Left colon (tissue), 2 donors: ENCODE measurements around the gene FGGY. TPM values are rescaled to one million over a fixed set of nuclear protein-coding genes. Genes with fewer than 3 reads are reported as not detected.
"Not testable (repeated sequence)": the region's sequence is repeated elsewhere in the genome, so short reads cannot be mapped to it uniquely, and the experiment has no call there.

ENCODE experiments used
- ATAC-seq: fragments of 200-7000 bp; cut with Tn5 transposase; one replicate; pipeline ENCODE4 v1.9.1; 2020; ENCODE audit warnings: mild to moderate bottlenecking, moderate library complexity
- DNase-seq, 2 donors: peaks; one replicate each; pipeline ENCODE4 v3.0.0-alpha.2; 2020
- intact Hi-C, 2 donors: fragments of 100-400 bp; cut with DNase I in 1 of 2; cut with micrococcal nuclease in 1 of 2; formaldehyde crosslinking; loops; one replicate each; pipeline versions ENCODE4 v1.11.2 to v1.14.0; 2022; cut with DNase I, micrococcal nuclease
- total RNA-seq, 2 donors: library from RNA; stranded (reverse); fragmentation: NEBNext Ultra II Directional; extraction: Animal tissue kit (Norgen Biotek cat#: 25700); gene quantifications; one replicate each; pipeline ENCODE4 v1.2.1, GENCODE V29; 2021
- donor health status: DM: no; HTN: no; CAD: no.
- donor health status: DM: yes; HTN: yes; CAD: no.

FGGY gene
- total RNA-seq, 2 donors from 2014 or later = 17.3 to 24.1 TPM

GRCh38 chr1:59452026-59452425, 155.1 kb downstream of the FGGY start:
- ATAC-seq (no peak), DNase-seq (no peak)
- intact Hi-C loops = no loop called here

- no peak for DNase-seq
- no peak for ATAC-seq
- intact Hi-C loops = no loop called here
Observed at GRCh38 chr1:59452559-59452958, 155.7 kb downstream of the FGGY start.

DNA sequence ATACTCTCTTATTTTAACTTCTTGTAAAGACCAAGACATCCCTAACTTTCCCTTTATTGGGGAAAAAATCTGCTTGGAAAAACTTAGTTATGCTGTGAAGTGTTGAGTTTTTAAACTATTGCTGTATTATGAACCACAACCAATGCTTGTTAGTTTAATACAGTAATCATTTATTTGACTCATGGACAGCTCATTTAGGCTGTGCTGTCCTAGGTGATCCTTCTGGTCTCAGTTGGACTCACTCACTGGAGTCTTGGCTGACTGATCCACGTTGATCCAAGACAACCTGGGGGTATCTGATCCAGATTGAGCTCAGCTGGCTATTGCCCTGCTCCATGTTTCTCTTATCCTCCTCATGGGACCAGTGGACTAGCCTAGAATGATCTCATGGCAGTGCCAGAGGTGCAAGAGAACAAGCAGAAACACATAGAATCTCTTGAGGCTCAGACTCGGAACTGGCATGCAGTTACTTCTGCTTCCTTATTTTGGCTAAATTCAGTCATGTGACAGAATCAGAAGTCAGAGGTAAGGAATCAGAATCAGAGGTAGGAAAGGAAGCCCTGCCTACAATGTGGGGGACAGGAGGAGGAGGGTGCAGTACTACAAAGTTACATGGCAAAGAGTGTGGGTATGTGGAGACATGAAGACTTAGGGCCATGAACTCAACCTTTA, 156.5 kb downstream of the FGGY start:
- ATAC-seq (no peak), DNase-seq (no peak)
- intact Hi-C loops = no loop called here

GRCh38 chr1:59455206-59455605, 158.3 kb downstream of the FGGY start:
- ATAC-seq (peak; percentile 80), DNase-seq (no peak)
- intact Hi-C loops = no loop called here

GRCh38 chr1:59457786-59458185, 160.9 kb downstream of the FGGY start:
- ATAC-seq (no peak), DNase-seq (no peak)
- intact Hi-C loops = no loop called here

DNA sequence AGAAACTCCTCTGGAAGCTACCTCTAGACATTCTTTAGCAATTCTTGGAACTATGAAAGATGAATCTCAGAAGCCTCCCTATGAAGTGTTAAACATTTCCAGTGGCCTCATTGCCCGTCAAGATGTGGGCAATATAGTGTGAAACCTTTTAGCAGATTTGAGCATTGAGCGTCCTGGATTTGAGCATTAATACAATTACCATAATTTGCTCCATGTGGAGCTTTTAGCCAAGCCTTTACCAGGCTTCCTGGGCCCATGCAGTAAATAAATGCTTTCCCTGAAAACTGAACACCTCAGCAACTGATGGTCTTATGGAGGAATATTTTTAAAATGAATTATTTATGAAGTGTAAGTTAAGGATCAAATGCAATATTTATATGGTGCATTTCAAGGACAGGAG, 162.0 kb downstream of the FGGY start:
- DNase-seq (no peak), ATAC-seq (no peak)
- intact Hi-C loops = no loop called here

GRCh38 chr1:59462942-59463341, 166.0 kb downstream of the FGGY start:
- ATAC-seq, DNase-seq, intact Hi-C loops: not testable (repeated sequence)

GRCh38 chr1:59465478-59465877, 168.6 kb downstream of the FGGY start:
- ATAC-seq, intact Hi-C loops, DNase-seq: not testable (repeated sequence)

DNA sequence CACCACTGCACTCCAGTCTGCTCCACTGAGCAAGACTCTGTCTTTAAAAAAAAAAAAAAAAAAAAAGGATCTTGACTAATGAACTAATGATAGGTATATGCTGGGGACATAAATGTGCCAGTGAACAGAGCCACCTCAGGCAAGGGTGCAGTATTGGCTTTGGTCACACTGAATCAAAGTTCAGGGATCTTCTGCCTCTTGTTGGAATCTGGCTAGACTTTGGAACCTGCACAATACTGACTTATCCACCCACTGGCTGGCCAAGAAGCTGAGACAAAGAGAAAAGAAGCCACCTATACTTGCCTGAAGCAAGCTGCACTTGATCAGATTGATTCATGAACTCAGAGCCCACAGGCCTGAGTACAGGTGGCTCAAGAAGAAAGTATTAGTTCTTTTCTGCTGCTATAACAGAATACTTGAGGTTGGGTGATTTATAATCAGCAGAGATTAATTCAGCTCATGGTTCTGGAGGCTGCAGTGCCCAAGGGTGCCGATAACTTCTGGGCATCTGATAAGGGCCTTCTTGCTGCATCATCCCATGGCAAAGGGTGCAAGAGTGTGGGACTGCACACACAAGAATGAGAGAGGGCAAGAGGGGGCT, 172.0 kb downstream of the FGGY start:
- DNase-seq (no peak), ATAC-seq (peak; percentile 81)
- intact Hi-C loops = no loop called here

DNA sequence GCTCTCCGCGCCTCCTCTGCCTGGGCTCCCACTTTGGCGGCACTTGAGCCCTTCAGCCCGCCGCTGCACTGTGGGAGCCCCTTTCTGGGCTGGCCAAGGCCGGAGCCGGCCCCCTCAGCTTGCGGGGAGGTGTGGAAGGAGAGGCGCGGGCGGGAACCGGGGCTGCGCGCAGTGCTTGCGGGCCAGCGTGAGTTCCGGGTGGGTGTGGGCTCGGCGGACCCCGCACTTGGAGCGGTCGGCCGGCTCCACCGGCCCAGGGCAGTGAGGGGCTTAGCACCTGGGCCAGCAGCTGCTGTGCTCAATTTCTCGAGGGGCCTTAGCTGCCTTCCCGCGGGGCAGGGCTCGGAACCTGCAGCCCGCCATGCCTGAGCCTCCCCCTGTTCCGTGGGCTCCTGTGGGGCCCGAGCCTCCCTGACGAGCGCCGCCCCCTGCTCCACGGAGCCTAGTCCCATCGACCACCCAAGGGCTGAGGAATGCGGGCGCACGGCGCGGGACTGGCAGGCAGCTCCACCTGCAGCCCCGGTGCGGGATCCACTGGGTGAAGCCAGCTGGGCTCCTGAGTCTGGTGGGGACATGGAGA, 175.2 kb downstream of the FGGY start:
- intact Hi-C loops, ATAC-seq: not testable (repeated sequence)

DNA sequence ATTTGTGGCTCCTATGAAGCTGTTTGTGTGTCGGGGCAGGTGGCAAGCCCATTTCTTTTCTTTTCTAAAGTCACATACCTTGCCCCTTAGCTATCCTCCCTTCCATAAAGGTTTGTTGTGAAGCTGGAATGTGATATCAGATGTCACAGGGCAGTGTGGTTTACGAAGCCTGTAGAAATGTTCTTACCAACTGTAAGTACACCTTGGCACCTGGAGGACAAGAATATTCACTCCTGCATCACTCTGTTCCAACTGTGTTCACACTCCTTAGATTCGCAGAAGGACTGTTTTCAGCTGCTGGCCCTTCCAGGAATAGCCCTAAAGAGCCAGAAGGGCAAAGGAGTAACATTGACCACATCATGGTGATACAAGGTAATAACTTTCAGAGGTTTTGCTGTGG, 176.9 kb downstream of the FGGY start:
- DNase-seq = no peak
- ATAC-seq = no peak
- intact Hi-C loops = no loop called here

More for the DNA sequence above, 175.2 kb downstream of the FGGY start:
- not testable (repeated sequence) for DNase-seq

DNA sequence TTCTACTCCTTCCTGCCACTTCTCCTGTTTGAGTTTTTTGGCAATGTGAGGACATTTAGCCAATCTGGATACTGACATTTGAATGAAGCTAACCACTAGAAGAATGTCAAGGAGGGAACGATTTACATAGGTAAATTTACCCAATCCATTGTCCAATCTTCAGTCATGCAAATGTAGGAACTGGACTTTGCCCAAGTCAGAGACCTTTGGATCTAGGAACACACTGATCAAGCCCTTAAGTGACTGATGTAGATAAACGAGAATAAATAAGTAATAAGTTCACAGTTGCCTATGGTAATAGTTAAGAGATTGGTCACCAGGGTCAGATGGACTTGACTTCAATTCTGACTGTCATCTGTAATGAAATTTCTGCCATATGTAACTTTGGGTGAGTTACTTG, 177.6 kb downstream of the FGGY start:
- DNase-seq (no peak), ATAC-seq (peak; percentile 34)
- intact Hi-C loops = no loop called here

DNA sequence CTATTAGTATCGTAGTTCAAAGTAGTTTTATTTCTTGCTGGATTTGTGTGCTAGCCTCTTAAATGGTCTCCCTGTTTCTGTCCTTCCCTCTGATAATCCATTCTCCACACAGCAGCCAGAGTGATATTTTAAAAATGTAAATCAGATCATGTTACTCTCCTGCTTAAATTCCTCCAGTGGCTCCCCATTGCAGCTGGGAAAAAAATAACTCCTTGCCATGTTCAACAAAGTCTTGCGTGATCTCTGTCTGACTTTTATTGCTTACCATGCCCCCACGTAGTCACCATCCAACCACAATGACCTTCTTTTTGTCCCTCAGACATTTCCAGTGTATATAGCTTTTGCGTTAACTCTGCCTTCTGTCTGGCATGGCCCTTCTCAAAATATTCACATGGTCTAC, 178.8 kb downstream of the FGGY start:
- ATAC-seq (no peak), DNase-seq (no peak)
- intact Hi-C loops = no loop called here

- intact Hi-C loops = no loop called here
- DNase-seq (no peak), ATAC-seq (peak; percentile 49)
Observed at GRCh38 chr1:59477286-59477685, 180.4 kb downstream of the FGGY start.

DNA sequence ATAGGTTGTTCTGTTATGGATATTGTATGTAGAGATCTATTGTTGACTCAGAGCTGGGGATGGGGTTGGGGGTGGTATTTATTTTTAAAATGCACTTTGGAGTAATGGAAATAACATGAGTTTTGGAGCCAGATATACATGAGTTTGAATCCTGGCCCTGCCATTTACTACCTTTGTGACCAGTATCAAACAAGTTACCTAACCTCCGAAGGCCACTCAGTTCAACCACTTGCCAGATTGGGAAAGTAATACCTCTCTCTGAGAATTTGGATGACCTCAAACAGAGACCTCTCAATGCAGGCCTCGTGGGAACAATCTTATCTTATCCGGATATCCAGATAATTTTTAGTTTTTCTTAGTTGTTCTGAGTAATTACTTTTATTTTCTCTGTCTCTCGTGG, 181.0 kb downstream of the FGGY start:
- no peak for ATAC-seq
- intact Hi-C loops = no loop called here
- DNase-seq = no peak

- no peak for DNase-seq
- ATAC-seq = no peak
- intact Hi-C loops = no loop called here
Observed at GRCh38 chr1:59478822-59479221, 181.9 kb downstream of the FGGY start.

GRCh38 chr1:59480188-59480888, 183.4 kb downstream of the FGGY start:
- intact Hi-C loops = no loop called here
- ATAC-seq = peak; percentile 93
- DNase-seq = no peak

- DNase-seq (no peak), ATAC-seq (no peak)
- intact Hi-C loops = no loop called here
Observed at GRCh38 chr1:59481881-59482505, 185.1 kb downstream of the FGGY start.

DNA sequence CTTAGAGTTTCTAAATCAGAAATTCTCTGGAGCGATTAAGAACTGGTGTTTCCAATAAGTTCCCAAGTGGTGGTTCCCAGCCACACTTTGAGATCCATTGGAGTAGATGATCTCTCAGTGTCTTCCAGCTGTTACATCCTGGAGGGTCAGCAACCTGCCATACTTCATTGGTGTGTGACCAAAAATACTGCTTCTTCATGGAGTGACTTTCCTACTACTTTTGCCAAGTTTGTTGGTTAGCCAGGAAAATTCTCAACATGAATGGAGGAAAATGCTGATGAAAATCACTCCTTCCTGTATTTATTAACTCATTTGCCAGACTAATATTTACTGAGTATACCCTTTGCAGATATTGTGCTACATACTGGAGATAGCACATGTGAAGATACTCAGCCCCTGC, 186.1 kb downstream of the FGGY start:
- DNase-seq = no peak
- no peak for ATAC-seq
- intact Hi-C loops = no loop called here
